HepG2 (cell line): ENCODE results near the gene WDR35. TPM values are rescaled to one million over a fixed set of nuclear protein-coding genes. Genes with fewer than 3 reads are reported as not detected.

Source experiments
- ARNT2 ChIP-seq: sonication (generic); formaldehyde crosslinking; IDR thresholded peaks from 2 replicates; pipeline ENCODE4 v1.8.0; 2022; ENCODE audit warnings: mild to moderate bottlenecking, low read depth, missing genetic modification reagents, moderate library complexity
- DR1 ChIP-seq: sonication (generic); formaldehyde crosslinking; IDR thresholded peaks from 2 replicates; pipeline ENCODE4 v1.8.0; 2021; ENCODE audit warnings: mild to moderate bottlenecking, missing genetic modification reagents, inconsistent platforms
- HNRNPUL1 ChIP-seq: fragments of 200-400 bp; formaldehyde crosslinking; IDR thresholded peaks from 2 replicates; pipeline ENCODE4 v1.6.1; 2017; ENCODE audit warnings: low read depth, mild to moderate bottlenecking, low read length, moderate library complexity
- MTA3 ChIP-seq: sonication (generic); formaldehyde crosslinking; IDR thresholded peaks from 2 replicates; pipeline ENCODE4 v1.4.0; 2020; ENCODE audit warnings: missing genetic modification reagents
- NFKB2 ChIP-seq: sonication (generic); formaldehyde crosslinking; IDR thresholded peaks from 2 replicates; pipeline ENCODE4 v1.4.0; 2020; ENCODE audit warnings: missing genetic modification reagents, borderline replicate concordance
- NR3C1 ChIP-seq: sonication (generic); formaldehyde crosslinking; IDR thresholded peaks from 2 replicates; pipeline ENCODE4 v1.4.0; 2020; ENCODE audit warnings: missing genetic modification reagents
- NRL ChIP-seq: sonication (generic); formaldehyde crosslinking; IDR thresholded peaks from 2 replicates; pipeline ENCODE4 v1.5.0; 2020; ENCODE audit warnings: missing genetic modification reagents, mild to moderate bottlenecking, moderate library complexity, borderline replicate concordance
- PHF21A ChIP-seq: sonication (generic); formaldehyde crosslinking; IDR thresholded peaks from 2 replicates; pipeline ENCODE4 v1.5.0; 2020; ENCODE audit warnings: mild to moderate bottlenecking, missing genetic modification reagents
- SCMH1 ChIP-seq: sonication (generic); formaldehyde crosslinking; IDR thresholded peaks from 2 replicates; pipeline ENCODE4 v1.9.0; 2021; ENCODE audit warnings: missing genetic modification reagents, mild to moderate bottlenecking, borderline replicate concordance
- TCF7 ChIP-seq: sonication (generic); IDR thresholded peaks from 2 replicates; pipeline ENCODE4 v1.6.1; 2016; ENCODE audit warnings: antibody characterized with exemption, low read depth
- TEAD2 ChIP-seq: sonication (generic); formaldehyde crosslinking; IDR thresholded peaks from 2 replicates; pipeline ENCODE4 v1.9.0; 2021; ENCODE audit warnings: missing genetic modification reagents
- WIZ ChIP-seq: sonication (generic); formaldehyde crosslinking; IDR thresholded peaks from 2 replicates; pipeline ENCODE4 v1.5.1; 2020; ENCODE audit warnings: mild to moderate bottlenecking, missing genetic modification reagents
- ZFP1 ChIP-seq: IDR thresholded peaks from 2 replicates; pipeline ENCODE4 v1.6.1; 2016
- ZFP37 ChIP-seq: sonication (generic); formaldehyde crosslinking; IDR thresholded peaks from 2 replicates; pipeline ENCODE4 v1.4.0; 2020; ENCODE audit warnings: missing genetic modification reagents, borderline replicate concordance
- ZKSCAN8 ChIP-seq: IDR thresholded peaks from 2 replicates; pipeline ENCODE4 v1.6.1; 2016; ENCODE audit warnings: borderline replicate concordance, missing genetic modification reagents, missing compliant biosample characterization
- ZNF317 ChIP-seq: sonication (generic); formaldehyde crosslinking; IDR thresholded peaks from 2 replicates; pipeline ENCODE4 v1.5.0; 2020; ENCODE audit warnings: mild to moderate bottlenecking, missing genetic modification reagents
- ZNF331 ChIP-seq: sonication (generic); formaldehyde crosslinking; IDR thresholded peaks from 2 replicates; pipeline ENCODE4 v1.4.0; 2020; ENCODE audit warnings: missing genetic modification reagents
- ZNF34 ChIP-seq: sonication (generic); formaldehyde crosslinking; IDR thresholded peaks from 2 replicates; pipeline ENCODE4 v1.4.0; 2020; ENCODE audit warnings: mild to moderate bottlenecking, missing genetic modification reagents, borderline replicate concordance
- polyA plus RNA-seq, 8 experiments: library from polyadenylated mRNA; depleted of rRNA in 3 of 8; stranded (reverse) in 7 of 8; unstranded in 1 of 8; fragments of >200 nt; fragmentation: Illumina TruSeq in 4 of 8; extraction: Trizol in 4 of 8; gene quantifications; 2 replicates each; pipeline versions ENCODE4 v1.2.1 to v1.2.3, GENCODE V29; 2011 to 2016; ENCODE audit warnings: low read depth in 4 of 8, missing spikeins in 1 of 8, mixed read lengths in 1 of 8; ENCODE audit not compliant: insufficient read depth in 1 of 8
- total RNA-seq, 5 experiments: library from RNA; depleted of rRNA; stranded (reverse); fragments of >200 nt; fragmentation: Illumina TruSeq; extraction: Trizol; gene quantifications; 2 replicates each; pipeline ENCODE4 v1.2.3, GENCODE V29; 2016; ENCODE audit warnings: low read depth in 1 of 5
- TF ChIP-seq, protein P1 (sequence below): sonication (generic); formaldehyde crosslinking; IDR thresholded peaks from 2 replicates; pipeline ENCODE4 v1.4.0; 2020; ENCODE audit warnings: missing genetic modification reagents, borderline replicate concordance
- TF ChIP-seq, protein P2 (sequence below): sonication (generic); formaldehyde crosslinking; conservative IDR thresholded peaks from 2 replicates; pipeline ENCODE4 v1.8.0; 2022; ENCODE audit warnings: missing genetic modification reagents

The WDR35 gene
- total and polyA plus RNA-seq, 2 of the 13 experiments (the other 11 are each of a cell fraction or from before 2014, with no cell fraction given): 11.1 to 19.6 TPM

DNA sequence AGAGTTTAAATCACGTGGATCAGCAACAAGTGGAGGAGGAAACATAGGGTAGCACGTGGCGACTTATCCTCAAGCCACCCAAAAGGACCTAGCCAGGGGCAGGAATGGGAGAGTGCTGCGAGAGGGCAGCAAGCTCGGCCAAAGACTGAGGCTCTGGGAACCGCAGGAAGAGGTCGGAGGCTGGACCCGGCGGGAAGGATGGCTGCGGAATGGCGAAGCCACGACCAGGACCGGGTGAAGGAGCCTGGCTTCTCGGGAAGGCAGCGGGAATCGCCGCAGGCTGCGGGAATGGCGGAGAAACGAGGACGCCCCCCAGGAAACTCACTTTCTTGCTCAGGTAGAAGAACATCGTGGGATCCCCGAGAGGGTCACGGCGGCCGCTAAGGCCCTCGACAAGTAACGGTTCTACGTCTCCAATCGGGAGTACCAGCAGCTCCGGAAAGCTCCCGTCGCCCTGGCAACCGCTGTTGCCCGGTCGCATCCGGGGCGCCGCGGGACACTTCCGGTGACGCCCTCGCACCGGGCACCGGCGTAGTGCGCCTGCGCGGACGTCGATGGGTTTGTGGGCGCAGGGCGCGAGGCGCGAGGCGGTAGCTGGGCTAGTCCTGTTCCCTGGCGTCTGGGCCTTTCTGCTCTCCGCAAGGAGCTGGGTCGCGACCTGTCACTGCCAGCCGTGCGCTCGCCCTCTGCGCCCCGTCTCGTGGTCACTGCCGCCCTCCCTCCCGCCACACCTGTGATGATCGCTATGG, at the start of gene WDR35 (continued):
- 0 out of 2 replicates have a peak, but pooled peaks have one; percentile 39 for TF ChIP-seq ZKSCAN8 (CRISPR knock-in tag)
- TF ChIP-seq ARNT2 (CRISPR knock-in tag): peak; percentile 98
- no peak for TF ChIP-seq NR3C1 (CRISPR knock-in tag)
- TF ChIP-seq MTA3 (CRISPR knock-in tag): no peak
- TF ChIP-seq HNRNPUL1: no peak
- TF ChIP-seq NFKB2 (CRISPR knock-in tag): peak; percentile 98; the same call in 1 of the 2 replicates
- peak; percentile 80 for TF ChIP-seq ZFP37 (CRISPR knock-in tag)
- TF ChIP-seq PHF21A (CRISPR knock-in tag): peak; percentile 48; the same call in 1 of the 2 replicates
- TF ChIP-seq ZNF34: no peak
- TF ChIP-seq DR1 (CRISPR knock-in tag): peak; percentile 79
- TF ChIP-seq SCMH1: no peak
- TF ChIP-seq, protein P1, sequence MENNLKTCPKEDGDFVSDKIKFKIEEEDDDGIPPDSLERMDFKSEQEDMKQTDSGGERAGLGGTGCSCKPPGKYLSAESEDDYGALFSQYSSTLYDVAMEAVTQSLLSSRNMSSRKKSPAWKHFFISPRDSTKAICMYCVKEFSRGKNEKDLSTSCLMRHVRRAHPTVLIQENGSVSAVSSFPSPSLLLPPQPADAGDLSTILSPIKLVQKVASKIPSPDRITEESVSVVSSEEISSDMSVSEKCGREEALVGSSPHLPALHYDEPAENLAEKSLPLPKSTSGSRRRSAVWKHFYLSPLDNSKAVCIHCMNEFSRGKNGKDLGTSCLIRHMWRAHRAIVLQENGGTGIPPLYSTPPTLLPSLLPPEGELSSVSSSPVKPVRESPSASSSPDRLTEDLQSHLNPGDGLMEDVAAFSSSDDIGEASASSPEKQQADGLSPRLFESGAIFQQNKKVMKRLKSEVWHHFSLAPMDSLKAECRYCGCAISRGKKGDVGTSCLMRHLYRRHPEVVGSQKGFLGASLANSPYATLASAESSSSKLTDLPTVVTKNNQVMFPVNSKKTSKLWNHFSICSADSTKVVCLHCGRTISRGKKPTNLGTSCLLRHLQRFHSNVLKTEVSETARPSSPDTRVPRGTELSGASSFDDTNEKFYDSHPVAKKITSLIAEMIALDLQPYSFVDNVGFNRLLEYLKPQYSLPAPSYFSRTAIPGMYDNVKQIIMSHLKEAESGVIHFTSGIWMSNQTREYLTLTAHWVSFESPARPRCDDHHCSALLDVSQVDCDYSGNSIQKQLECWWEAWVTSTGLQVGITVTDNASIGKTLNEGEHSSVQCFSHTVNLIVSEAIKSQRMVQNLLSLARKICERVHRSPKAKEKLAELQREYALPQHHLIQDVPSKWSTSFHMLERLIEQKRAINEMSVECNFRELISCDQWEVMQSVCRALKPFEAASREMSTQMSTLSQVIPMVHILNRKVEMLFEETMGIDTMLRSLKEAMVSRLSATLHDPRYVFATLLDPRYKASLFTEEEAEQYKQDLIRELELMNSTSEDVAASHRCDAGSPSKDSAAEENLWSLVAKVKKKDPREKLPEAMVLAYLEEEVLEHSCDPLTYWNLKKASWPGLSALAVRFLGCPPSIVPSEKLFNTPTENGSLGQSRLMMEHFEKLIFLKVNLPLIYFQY (CRISPR knock-in tag): peak; percentile 84; the same call in 1 of the 2 replicates
- TF ChIP-seq WIZ (CRISPR knock-in tag): no peak
- TF ChIP-seq, protein P2, sequence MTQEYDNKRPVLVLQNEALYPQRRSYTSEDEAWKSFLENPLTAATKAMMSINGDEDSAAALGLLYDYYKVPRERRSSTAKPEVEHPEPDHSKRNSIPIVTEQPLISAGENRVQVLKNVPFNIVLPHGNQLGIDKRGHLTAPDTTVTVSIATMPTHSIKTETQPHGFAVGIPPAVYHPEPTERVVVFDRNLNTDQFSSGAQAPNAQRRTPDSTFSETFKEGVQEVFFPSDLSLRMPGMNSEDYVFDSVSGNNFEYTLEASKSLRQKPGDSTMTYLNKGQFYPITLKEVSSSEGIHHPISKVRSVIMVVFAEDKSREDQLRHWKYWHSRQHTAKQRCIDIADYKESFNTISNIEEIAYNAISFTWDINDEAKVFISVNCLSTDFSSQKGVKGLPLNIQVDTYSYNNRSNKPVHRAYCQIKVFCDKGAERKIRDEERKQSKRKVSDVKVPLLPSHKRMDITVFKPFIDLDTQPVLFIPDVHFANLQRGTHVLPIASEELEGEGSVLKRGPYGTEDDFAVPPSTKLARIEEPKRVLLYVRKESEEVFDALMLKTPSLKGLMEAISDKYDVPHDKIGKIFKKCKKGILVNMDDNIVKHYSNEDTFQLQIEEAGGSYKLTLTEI (CRISPR knock-in tag): no peak
- no peak for TF ChIP-seq TCF7
- TF ChIP-seq ZFP1: peak; percentile 76; the same call in 1 of the 2 replicates
- TF ChIP-seq ZNF331: peak; percentile 88
- TF ChIP-seq NRL (CRISPR knock-in tag): peak; percentile 98
- no peak for TF ChIP-seq TEAD2 (CRISPR knock-in tag)
- peak; percentile 86 for TF ChIP-seq ZNF317 (CRISPR knock-in tag)
